Heart left ventricle (tissue), 16 donors: Measurements from ENCODE around the gene RPS27L. TPM values are rescaled to one million over a fixed set of nuclear protein-coding genes. Genes with fewer than 3 reads are reported as not detected.

ENCODE experiments used
- ATAC-seq, 4 donors: fragments of 200-7000 bp; cut with Tn5 transposase; one replicate each; pipeline ENCODE4 v1.9.1; 2020 to 2022; ENCODE audit warnings: moderate library complexity in 4 of 4, mild to moderate bottlenecking in 3 of 4, moderate number of reproducible peaks in 1 of 4
- DNase-seq, 5 donors: peaks; one replicate each; pipeline ENCODE4 v3.0.0-alpha.2; 2020
- H3K27ac ChIP-seq, 12 donors: fragments of 200-600 bp; sonication (generic) in 4 of 12; one replicate each; pipeline versions ENCODE4 v1.5.0 to v1.8.0; 2016 to 2022; ENCODE audit warnings: mild to moderate bottlenecking in 2 of 12
- H3K27me3 ChIP-seq, 9 donors: fragments of 200-600 bp; sonication (generic) in 2 of 9; one replicate each; pipeline versions ENCODE4 v1.5.1 to v1.8.0; 2016 to 2022; ENCODE audit warnings: mild to moderate bottlenecking in 3 of 9
- H3K36me3 ChIP-seq, 9 donors: fragments of 200-600 bp; sonication (generic) in 2 of 9; one replicate each; pipeline versions ENCODE4 v1.5.0 to v1.8.0; 2018 to 2022; ENCODE audit warnings: mild to moderate bottlenecking in 2 of 9
- H3K4me1 ChIP-seq, 12 donors: fragments of 200-600 bp; sonication (generic) in 4 of 12; one replicate each; pipeline versions ENCODE4 v1.5.0 to v1.8.0; 2016 to 2022; ENCODE audit warnings: mild to moderate bottlenecking in 3 of 12
- H3K4me3 ChIP-seq, 12 donors: fragments of 200-600 bp; sonication (generic) in 4 of 12; one replicate each; pipeline versions ENCODE4 v1.5.0 to v1.8.0; 2017 to 2022; ENCODE audit warnings: mild to moderate bottlenecking in 9 of 12, moderate library complexity in 4 of 12
- H3K9me3 ChIP-seq, 12 donors: fragments of 200-600 bp; sonication (generic) in 4 of 12; one replicate each; pipeline versions ENCODE4 v1.5.0 to v1.8.0; 2016 to 2022; ENCODE audit warnings: mild to moderate bottlenecking in 1 of 12
- CTCF ChIP-seq, 12 donors: fragments of 200-600 bp; sonication (generic) in 4 of 12; IDR thresholded peaks; one replicate each; pipeline versions ENCODE4 v1.5.0 to v1.8.0; 2018 to 2022; ENCODE audit warnings: antibody characterized with exemption in 12 of 12, mild to moderate bottlenecking in 5 of 12
- POLR2A ChIP-seq, 2 donors: fragments of 450-650 bp; IDR thresholded peaks; one replicate each; pipeline ENCODE4 v1.6.1; 2017; ENCODE audit warnings: antibody characterized with exemption in 2 of 2, mild to moderate bottlenecking in 2 of 2, moderate library complexity in 2 of 2
- WGBS, 4 donors: extraction: QIAGEN DNeasy Blood & Tissue Kit in 2 of 4; methylation state at CpG; one replicate each; pipeline versions ENCODE4 v1.1.5 to v1.1.7; 2013 to 2018; 5-methylcytosine and 5-hydroxymethylcytosine counted together
- intact Hi-C, 10 donors: fragments of 100-400 bp; cut with DNase I; formaldehyde crosslinking; loops; one replicate each; pipeline versions ENCODE4 v1.11.1 to v1.14.2; 2022
- polyA plus RNA-seq, 2 donors: library from polyadenylated mRNA; stranded (reverse); fragments of 200-250 nt; gene quantifications; one replicate each; pipeline ENCODE4 v1.2.3, GENCODE V29; 2013
- total RNA-seq, 9 donors: library from RNA; depleted of rRNA in 2 of 9; stranded (reverse); fragments of >200 nt in 2 of 9; fragmentation: NEBNext Ultra II Directional in 3 of 9; extraction: Animal tissue kit (Norgen Biotek cat#: 25700) in 3 of 9; gene quantifications; one replicate each; pipeline versions ENCODE4 v1.1.0 to v1.2.4, GENCODE V29; 2016 to 2023
- donor health status: ischemic (EF 13 %, LVEDD 7.1; RV severe dilation, severe dysfunction).
- donor health status: healthy with polysubstance abuse.
- donor health status: DM: no; HTN: yes; CAD: no.
- donor health status: DM: no; HTN: no; CAD: no.
- donor health status: ischemic (EF 25% LVEDD 6.9; RV normal size, moderate dysfunction).
- donor health status: ischemic (EF 25% LVEDD 5.7; RV mildly dilated, moderate dysfunction).
- donor health status: healthy.
- donor health status: DM: yes; HTN: yes; CAD: no.
- donor health status: ischemic (EF 35%, LVEDD 5.7; RV mildly dilated, moderate dysfunction).
- donor health status: nonischemic (EF 11% LVEDD 7.7; RV severe dilation, severe dysfunction).
- donor health status: DM: yes; HTN: yes; CAD: no.
- donor health status: PGD.
- donor health status: ischemic (EF 29% LVEDD 5.4; RV normal size, mild dysfunction).
- donor health status: nonischemic (EF 23%, LVEDD 6.1; RV moderate dilation, normal function).

The RPS27L gene
- total and polyA plus RNA-seq, 11 donors, result 53.4 to 221 (median 137) TPM

- no peak for ATAC-seq
- DNase-seq, result no peak
- Histone ChIP-seq H3K4me3 (peak overlapping the region in 11 of 12 donors; percentile 51 to 88 (median 74)), H3K27ac (peak overlapping the region in 7 of 12 donors; percentile 26 to 90 (median 82)), H3K36me3 (no peaks in the 10 kb centered on the region), H3K9me3 (no peaks in the 10 kb centered on the region), H3K27me3 (no peaks in the 10 kb centered on the region), H3K4me1 (peaks cover 0 to 38% (median 8%) of the 10 kb centered on the region in 12 donors)
- intact Hi-C loops, result loop anchor here in 6 of 10 donors (2.0 to 10.0 kb wide), 6 partner anchors 32 to 216 kb away; partner anchors contain the start of genes APH1B (in 2 of the 6), RPS27L (in 2 of the 6) and LACTB (in 1 of the 6)
- TF ChIP-seq POLR2A (IDR thresholded peaks at IDR 0.05), result no peak
- TF ChIP-seq CTCF (IDR thresholded peaks at IDR 0.05), result no peak
- 44 to 51% (median 50%) methylated on average over 10 of the region's 10 CpGs for WGBS, 4 donors
Measured at GRCh38 chr15:63188247-63188925, 31.1 kb upstream of the RPS27L start.

GRCh38 chr15:63187589-63188226, 30.4 kb upstream of the RPS27L start:
- 82 to 91% (median 87%) methylated on average over 5 of the region's 5 CpGs for WGBS, 4 donors
- TF ChIP-seq CTCF (IDR thresholded peaks at IDR 0.05), result no peak
- no peak for TF ChIP-seq POLR2A (IDR thresholded peaks at IDR 0.05)
- DNase-seq (no peak), ATAC-seq (no peak)
- Histone ChIP-seq H3K27ac (no peak overlapping the region), H3K4me3 (no peak overlapping the region), H3K36me3 (no peaks in the 10 kb centered on the region), H3K9me3 (no peaks in the 10 kb centered on the region), H3K4me1 (peaks cover 0 to 32% (median 7%) of the 10 kb centered on the region in 12 donors), H3K27me3 (no peaks in the 10 kb centered on the region)
- intact Hi-C loops, result loop anchor here in 6 of 10 donors (2.0 to 10.0 kb wide), 6 partner anchors 31 to 217 kb away; partner anchors contain the start of genes APH1B (in 3 of the 6), RPS27L (in 2 of the 6) and LACTB (in 1 of the 6)

- no peak for ATAC-seq
Measured at GRCh38 chr15:63186065-63186464, 28.8 kb upstream of the RPS27L start.

GRCh38 chr15:63185206-63185605, 27.9 kb upstream of the RPS27L start:
- intact Hi-C loops, result loop anchor here in 3 of 10 donors (5.0 to 10.0 kb wide), 3 partner anchors 63 to 220 kb away; partner anchors contain the start of genes APH1B (in 1 of the 3) and LACTB (in 1 of the 3)
- TF ChIP-seq POLR2A (IDR thresholded peaks at IDR 0.05), result no peak
- TF ChIP-seq CTCF (IDR thresholded peaks at IDR 0.05), result no peak
- ATAC-seq (no peak), DNase-seq (no peak)
- 45 to 51% (median 47%) methylated on average over 2 of the region's 2 CpGs for WGBS, 4 donors
- Histone ChIP-seq H3K36me3 (no peaks in the 10 kb centered on the region), H3K4me1 (peaks cover 0 to 9% (median under 1%) of the 10 kb centered on the region in 12 donors), H3K4me3 (no peak overlapping the region), H3K27me3 (no peaks in the 10 kb centered on the region), H3K27ac (no peak overlapping the region), H3K9me3 (no peaks in the 10 kb centered on the region)

More at GRCh38 chr15:63186065-63186464, 28.8 kb upstream of the RPS27L start:
- no peaks in the 10 kb centered on the region for H3K36me3 ChIP-seq
- no peak overlapping the region for H3K4me3 ChIP-seq
- no peak for TF ChIP-seq POLR2A (IDR thresholded peaks at IDR 0.05)
- peaks cover 0 to 17% (median 7%) of the 10 kb centered on the region in 12 donors for H3K4me1 ChIP-seq
- no peaks in the 10 kb centered on the region for H3K9me3 ChIP-seq
- intact Hi-C loops, result loop anchor here in 4 of 10 donors (2.0 to 10.0 kb wide), 4 partner anchors 64 to 219 kb away; partner anchors contain the start of genes APH1B (in 2 of the 4) and LACTB (in 1 of the 4)
- WGBS, 4 donors, result 41 to 82% (median 54%) methylated on average over 2 of the region's 2 CpGs
- H3K27ac ChIP-seq, result no peak overlapping the region
- H3K27me3 ChIP-seq, result no peaks in the 10 kb centered on the region
- DNase-seq, result no peak
